ENCODE data around the gene FBXW7.

FBXW7 gene

DNA sequence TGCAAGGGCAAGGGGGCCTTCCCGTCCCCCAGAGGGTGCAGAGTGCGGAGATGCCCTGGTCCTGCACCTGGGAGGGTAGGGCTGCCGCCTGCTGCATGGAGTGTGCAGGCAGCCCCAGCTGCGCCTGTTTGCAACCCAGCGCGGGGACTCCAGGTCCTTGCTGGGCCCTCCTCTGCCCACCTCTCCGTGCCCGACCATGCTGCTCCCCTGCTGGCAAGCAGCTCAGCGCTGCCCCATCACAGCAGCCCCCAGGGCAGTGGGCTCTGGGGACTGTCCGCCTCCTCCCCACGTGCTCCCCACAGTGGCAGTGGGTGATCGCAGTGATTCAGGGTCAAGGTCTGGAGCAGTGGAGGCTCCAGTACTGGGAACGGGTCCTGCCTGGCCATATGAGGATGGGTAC is 5.0 kb upstream of the FBXW7 start:
- DNase-seq = no peak

GRCh38 chr4:152540293-152540674 is 4.4 kb upstream of the FBXW7 start:
- no peak for DNase-seq

DNA sequence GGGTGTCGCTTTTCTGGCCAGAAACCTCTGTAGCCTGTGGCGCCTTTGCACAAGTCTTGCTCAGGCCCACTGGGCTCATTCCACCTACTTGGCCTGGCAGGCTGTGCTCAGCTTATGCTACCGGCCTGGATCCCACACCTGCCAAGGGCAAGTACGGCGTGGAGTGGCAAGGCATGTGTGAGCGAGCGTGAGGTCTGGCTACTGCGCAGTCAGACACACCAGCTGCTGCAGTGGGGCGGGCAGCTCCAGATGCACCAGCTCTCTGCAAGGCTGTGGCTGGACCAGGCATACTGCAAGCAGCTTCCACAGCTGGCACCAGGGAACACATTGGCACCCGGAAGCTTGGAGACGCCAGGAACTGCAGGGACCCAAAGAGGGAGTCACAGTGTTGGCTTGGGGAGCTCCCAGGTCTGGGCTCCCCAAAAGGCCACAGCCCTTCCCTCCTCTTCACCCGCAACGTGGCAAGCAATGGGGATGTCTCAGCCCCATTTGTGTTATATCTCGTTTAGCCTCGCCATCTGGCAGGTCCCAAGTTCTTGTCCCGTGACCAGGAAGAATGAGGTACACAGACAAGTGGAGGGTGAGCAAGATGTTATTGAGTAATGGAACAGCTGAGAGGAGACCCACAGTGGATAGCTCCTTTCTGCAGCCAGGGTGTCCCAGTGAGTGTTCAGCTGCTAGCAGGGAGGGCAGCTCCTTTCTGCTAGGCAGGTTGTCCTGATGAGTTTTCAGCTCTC is 3.8 kb upstream of the FBXW7 start:
- DNase-seq = no peak

DNA sequence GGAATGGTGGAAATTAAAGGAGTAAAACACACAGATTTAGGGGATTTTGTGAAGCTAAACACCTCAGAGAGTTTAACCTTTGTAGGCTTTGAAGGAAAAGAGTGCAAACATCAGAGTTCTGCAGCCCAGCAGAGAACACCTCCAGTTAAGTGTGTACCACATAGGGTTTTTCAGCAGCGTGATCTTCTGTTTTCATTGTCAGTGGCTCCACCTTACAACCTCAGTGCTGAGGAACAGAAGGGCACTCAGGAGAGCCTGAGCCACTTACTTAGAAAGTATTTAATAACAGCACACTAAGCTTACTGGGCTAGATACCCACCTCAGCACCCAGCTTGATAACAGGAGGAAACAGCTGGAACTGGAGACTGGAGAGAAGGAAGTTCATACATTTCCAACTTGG is 2.0 kb upstream of the FBXW7 start:
- no peak for DNase-seq

GRCh38 chr4:152536545-152537182 is 772 bp upstream of the FBXW7 start:
- peak; percentile 47 for DNase-seq

GRCh38 chr4:152535360-152535902 is 461 bp downstream of the FBXW7 start:
- no peak for DNase-seq

GRCh38 chr4:152534541-152535359 is 1.1 kb downstream of the FBXW7 start:
- peak; percentile 16 for DNase-seq

GRCh38 chr4:152531479-152531878 is 4.4 kb downstream of the FBXW7 start:
- DNase-seq = no peak

DNA sequence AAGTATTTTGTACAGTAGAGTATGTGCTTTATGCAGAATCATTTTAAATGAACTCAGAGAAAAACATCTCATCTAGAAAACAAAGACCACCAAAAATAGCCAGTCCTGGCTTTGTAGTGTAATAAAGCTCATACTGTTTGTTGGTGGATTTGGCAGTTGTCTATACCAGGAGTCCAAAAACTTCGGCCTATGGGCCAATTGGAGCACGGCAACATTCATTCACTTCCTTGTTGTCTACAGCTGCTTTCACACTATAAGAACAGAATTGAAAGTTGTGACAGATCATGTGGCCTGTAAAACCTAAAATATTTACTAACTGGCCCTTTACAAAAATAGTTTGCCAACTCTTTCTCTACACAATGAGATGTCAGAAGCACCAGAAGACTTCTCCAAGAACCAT is 5.3 kb downstream of the FBXW7 start:
- no peak for DNase-seq

GRCh38 chr4:152529880-152530279 is 6.0 kb downstream of the FBXW7 start:
- DNase-seq = no peak

DNA sequence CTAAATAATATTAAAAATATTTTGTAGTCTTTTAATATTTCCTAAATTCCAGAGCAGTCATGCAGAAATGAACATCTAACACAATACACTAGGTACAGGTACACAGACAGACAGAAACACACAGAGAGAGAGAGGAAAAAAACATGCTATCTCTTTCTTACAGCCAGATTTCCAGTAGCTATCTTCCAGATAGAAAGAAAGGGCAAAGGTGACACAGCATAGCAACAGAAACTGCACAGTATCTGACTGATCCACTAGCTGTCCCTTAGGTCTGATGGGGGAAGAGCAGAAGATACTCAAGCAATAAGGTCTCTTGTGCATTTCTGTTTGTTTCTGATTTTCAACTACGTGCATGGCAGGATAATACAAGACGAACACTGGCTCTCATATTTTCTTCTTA is 7.8 kb downstream of the FBXW7 start:
- no peak for DNase-seq

GRCh38 chr4:152525878-152526277 is 10.0 kb downstream of the FBXW7 start:
- no peak for DNase-seq

DNA sequence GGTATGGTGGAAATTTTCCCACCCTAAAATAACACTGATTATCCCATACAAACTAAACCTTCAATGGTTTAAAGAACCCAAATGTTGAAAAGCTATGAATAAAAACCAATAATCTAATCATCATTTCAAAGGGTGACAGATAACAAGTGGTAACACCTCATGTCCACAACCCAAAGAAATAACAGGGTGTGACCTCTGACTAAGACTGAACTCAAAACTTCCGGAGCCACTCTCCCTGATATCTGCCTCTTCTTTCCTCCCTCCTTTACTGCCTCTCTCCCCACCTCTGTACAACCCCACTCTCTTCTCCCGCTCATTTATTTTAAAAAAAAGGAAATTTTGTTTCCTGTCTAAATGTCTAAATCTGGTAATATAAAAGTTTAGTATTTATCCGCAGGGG is 11.5 kb downstream of the FBXW7 start:
- DNase-seq = no peak

- no peak for DNase-seq
Observed at GRCh38 chr4:152523731-152524130, 12.2 kb downstream of the FBXW7 start.

DNA sequence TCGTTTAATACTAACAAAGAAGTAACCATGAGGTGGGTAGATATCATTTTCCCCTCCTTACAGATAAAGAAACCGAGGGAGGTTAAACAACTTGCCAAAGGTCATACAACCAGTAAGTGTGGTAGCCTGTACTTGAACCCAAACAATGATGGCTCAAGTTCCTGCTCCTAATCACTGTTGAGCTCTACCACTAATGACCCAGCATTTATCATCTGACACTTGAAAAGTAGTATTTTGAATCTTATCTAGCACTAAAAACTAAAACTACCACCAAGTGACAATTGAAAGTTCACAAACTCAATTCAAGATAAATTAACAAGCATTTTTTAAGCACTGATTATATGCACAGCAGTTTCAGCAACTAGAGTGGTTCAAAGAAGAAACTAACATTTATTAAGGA is 13.1 kb downstream of the FBXW7 start:
- DNase-seq = no peak

DNA sequence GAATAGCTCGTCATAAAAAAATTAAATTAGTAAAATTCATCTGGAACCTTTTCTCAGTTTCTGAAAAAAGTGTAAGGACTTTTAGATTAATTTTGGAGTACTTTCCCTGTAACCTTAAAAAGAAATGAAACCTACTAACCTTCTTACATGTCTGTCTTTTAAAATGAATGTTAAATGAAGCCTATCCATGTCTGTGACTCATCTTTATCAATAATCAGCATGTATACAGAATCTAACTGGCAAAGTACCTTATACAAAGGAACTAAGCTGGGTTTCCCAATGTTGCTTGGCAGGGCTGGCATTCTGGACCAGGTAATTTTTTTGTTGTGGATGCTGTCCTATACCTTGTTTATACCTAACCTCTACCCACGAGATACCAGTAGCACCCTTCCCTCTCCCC is 13.6 kb downstream of the FBXW7 start:
- DNase-seq = no peak

DNA sequence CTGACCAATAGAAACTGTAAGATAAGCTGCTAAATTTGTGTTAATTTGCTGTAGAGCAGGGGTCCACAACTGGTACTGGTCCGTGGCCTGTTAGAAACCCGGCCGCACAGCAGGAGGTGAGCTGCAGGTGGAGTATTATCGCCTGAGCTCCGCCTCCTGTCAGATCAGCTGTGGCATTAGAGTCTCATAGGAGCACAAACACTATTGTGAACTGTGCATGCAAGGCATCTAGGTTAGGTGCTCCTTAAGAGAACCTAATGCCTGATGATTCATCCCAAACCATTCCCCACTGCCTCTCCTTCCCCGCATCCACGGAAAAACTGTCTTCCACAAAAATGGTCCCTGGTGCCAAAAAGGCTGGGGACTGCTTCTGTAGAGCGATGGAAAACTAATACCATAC is 19.7 kb downstream of the FBXW7 start:
- no peak for DNase-seq

DNA sequence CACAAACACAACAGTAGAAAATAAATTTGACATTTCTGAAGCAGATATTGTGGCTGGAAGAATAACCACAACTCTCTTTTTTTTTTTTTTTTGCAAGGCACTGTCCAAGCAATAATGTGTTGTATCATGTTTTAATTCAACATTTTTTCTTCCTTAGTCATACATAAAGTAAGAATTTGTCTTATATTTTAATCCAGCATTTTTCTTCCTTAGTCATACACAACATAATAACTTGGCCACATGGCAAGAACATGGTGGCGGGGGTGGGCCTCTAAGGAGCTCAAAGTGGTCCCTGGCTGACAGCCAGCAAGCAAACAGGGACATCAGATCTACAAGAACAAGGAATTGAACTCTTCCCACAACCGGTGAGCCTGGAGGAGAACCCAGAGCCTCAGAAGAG is 20.2 kb downstream of the FBXW7 start:
- no peak for DNase-seq

DNA sequence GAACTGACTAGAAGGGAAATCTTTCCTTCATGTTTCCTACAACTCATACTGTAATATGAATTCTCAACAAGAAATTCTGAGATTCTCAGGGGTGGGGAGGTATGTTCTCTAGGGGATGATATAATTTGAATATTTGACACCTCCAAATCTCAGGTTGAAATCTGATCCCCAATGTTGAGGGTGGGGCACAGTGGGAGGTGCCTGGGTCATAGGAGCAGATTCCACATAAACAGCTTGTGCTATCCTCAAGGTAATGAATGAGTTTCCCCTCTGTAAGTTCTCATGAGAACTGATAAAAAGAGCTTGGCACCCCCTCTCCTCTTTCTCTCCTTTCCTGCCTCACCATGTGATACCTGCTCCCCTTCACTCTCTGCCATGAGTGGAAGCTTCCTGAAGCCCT is 21.5 kb downstream of the FBXW7 start:
- DNase-seq = no peak

- DNase-seq = peak; percentile 95
Observed at GRCh38 chr4:152513078-152513477, 22.8 kb downstream of the FBXW7 start.

GRCh38 chr4:152512483-152512882 is 23.4 kb downstream of the FBXW7 start:
- DNase-seq = no peak

- DNase-seq = no peak
Observed at GRCh38 chr4:152510349-152511147, 25.3 kb downstream of the FBXW7 start.
